HG02642 (cell line): ENCODE results near the gene DYRK1B.

Experiments used
- ATAC-seq: cut with Tn5 transposase; IDR thresholded peaks from one replicate; pipeline ENCODE4 v1.9.1; 2021; ENCODE audit warnings: mild to moderate bottlenecking; ENCODE audit not compliant: unreplicated experiment, poor library complexity

The DYRK1B gene

DNA sequence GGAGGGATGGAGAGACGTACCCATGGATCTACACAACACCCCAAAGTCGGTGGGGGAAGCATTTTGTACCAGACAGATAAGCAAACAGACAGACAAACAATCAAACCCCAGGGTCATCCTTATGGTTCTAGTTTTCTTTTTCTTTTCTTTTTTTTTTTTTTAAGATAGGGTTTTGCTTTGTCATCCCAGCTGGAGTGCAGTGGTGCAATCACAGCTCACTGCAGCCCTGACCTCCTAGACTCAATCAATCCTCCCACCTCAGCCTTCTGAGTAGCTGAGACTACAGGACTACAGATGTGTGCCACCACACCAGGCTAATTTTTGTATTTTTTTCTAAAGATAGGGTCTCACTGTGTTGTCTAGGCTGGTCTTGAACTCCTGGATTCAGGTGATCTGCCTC lies 30.2 kb upstream of the DYRK1B start:
- ATAC-seq = no peak

GRCh38 chr19:39858541-39858940 lies 24.6 kb upstream of the DYRK1B start:
- no peak for ATAC-seq

GRCh38 chr19:39852882-39853281 lies 18.9 kb upstream of the DYRK1B start:
- ATAC-seq = no peak

GRCh38 chr19:39850892-39851291 lies 16.9 kb upstream of the DYRK1B start:
- no peak for ATAC-seq

DNA sequence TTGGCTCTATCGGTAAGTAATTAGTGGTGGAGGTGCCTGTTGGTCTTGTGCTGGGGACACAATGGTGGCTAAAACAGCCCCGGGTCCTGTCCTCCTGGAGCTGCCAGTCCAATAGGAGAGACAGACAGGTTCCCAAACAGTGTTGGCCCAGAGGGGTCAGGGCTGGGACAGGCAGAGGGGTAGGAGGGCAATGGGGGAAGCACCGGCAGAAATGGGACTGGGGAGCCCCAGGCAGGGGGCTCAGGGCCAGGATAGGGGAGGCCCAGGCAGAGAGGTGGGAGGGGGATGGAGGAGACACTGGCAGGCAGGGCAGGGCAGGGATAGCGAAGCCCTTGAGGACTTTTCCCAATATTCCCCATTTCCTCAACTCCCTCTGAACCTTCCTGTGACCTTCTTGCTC lies 14.4 kb upstream of the DYRK1B start:
- ATAC-seq = no peak

DNA sequence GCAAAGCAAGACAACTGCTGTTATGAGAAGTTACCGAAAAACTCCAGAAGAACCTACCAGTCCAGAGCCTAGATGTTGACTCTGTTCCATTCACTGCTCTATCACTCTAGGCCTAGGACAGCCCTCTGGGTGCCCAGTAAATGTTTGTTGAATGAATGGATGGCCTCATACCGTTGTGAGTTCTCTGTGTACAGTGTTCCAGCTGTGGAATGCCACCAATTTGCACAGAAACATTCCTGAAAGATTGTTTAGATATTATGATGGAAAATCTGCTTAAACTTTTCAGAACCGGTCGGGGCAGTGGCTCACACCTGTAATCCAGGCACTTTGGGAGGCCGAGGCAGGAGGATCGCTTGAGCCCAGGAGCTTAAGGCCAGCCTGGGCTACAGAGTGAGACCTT lies 13.6 kb upstream of the DYRK1B start:
- no peak for ATAC-seq

GRCh38 chr19:39846678-39847486 lies 12.9 kb upstream of the DYRK1B start:
- ATAC-seq = peak; percentile 10

DNA sequence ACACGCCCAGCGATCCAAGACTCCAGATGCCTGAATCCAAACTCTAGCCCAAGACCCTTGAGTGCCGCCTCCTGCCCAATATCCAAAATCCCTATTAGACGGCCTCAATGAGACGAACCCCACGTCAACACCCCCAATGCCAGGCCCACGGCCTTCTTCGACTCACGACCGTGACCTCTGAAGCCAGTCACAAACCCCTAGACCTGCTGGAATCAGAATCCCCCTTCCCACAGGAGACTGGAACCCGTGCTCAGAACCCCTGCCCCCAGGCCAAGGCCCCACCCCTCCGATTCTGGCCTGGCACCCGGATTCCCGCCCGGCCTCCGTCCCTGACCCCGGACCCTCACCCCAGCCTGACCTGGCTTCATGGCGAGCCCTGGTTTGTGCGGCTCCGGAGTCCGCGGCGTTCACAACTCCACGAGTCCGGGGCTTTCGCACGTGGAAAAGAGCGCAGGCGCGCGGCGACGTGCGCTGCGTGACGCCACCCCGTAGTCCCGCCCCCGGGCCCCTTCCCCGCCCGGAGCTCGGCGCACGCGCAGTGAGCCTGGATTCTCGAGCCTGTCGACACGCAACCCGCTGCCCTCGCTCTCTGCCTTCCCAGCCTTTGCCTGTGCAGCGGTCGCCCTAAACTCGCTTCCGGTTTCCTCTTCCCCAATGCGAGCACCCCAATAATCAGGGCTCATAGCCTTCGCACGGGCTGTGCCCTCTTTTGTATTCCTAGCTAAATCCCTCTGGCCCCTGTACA lies 12.1 kb upstream of the DYRK1B start, which contains the start of gene FBL:
Gene FBL, minus strand, starts transcription at position 447 of the 745 bp plus-strand sequence. Its CDS starts 79 bp downstream, at position 368.
- ATAC-seq = peak; percentile 89

GRCh38 chr19:39845584-39845932 lies 11.6 kb upstream of the DYRK1B start:
- ATAC-seq = peak; percentile 6

DNA sequence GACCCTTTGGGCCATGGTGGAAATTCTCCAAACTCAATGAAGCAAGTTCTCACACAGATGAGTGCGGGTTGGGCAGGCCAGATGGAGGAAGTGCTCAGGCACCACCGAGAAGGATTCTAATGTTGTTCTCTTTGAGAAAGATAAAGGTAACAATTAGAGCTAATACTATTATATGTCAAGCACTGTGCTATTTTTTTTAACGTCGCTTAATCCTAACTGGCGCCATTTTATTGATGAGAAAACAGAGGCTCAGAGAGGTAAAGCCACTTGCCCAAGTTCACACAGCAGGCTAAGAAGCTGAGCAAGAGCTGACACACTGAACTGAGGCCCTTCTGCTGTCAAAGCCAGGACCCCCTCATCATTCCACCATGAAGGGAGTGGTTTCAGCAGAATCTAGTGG lies 11.2 kb upstream of the DYRK1B start:
- no peak for ATAC-seq

GRCh38 chr19:39843919-39844793 lies 10.2 kb upstream of the DYRK1B start:
- no peak for ATAC-seq

DNA sequence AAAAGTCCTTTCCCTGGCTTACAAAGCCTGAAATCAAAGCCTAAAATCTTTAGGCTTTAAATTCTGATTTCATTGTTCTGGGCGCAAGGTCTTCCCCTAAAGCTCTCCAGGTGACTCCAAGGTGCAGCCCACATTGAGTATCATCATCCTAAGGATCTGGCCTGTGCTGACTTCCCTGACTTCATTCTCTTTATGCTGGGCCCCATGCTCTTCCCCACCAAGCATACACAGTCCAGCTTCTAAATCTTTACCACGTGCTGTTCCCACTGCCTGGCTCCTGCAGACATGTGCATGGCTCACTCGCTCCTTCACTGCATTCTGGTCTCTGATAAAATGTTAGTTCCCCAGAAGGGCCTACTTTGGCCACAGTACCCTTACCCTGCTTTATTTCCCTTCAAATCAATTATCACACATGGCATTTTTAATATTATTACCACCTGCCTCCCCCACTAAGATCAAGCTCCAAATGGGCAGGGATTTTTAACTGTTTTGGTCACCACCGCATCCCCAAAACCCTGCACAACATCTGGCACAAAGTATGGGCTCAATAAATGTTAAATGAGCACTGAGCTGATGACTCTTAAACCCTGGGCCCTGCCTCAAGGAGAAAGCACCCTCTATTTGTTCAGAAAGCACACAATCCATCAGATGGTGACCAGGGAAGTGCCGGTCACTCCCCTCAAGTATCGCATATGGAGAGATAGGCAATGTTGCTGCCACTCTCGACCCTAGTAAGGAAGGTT lies 8.9 kb upstream of the DYRK1B start:
- ATAC-seq = no peak

DNA sequence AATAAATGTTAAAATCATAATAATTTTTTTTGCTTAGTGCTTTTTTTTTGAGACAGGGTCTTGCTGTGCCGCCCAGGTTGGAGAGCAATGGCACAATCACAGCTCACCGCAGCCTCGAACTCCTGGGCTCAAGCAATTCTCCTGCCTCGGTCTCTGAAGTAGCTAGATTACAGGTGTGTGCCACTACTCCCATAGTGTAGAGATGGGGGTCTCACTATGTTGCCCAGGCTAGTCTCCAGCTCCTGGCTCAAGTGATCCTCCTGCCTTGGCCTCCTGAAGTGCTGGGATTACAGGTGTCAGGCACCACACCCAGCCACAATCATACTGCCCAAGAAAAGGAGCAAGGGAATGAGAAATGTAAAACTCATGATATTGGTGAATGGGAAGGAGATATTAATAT lies 7.1 kb upstream of the DYRK1B start:
- no peak for ATAC-seq

- ATAC-seq = no peak
Measured at GRCh38 chr19:39840492-39840891, 6.5 kb upstream of the DYRK1B start.

DNA sequence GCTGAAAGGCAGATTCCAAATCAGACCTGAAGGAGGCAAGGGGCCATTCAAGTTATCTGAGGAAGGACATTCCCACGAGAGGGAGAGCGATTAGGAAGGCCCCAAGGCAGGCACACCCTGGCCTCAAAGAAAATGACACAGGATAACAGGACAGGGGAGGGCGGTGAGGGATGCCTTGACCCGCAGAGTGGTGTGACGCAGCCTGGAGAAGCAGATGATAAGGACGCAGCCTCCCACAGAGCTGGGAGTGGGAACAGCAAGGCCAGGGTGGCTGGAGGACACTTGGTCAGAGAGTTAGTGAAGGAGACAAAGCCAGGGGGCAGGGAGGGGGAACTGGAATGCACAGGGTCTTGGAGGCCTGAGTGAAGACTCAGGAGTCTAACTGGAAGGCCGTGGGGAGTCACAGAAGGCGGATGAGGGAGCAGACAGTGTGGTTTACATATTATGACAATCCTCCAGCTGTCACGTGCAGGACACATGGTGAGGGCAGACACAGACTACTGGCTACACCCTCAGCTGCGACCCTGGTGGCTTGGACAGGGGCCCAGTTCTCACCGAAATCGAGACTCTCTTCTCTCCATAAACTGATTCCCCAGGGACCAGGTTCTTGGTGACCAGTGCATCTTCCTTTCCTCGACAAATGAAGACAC lies 5.8 kb upstream of the DYRK1B start:
- ATAC-seq = no peak

GRCh38 chr19:39838569-39838968 lies 4.6 kb upstream of the DYRK1B start:
- no peak for ATAC-seq

GRCh38 chr19:39837978-39838377 lies 4.0 kb upstream of the DYRK1B start:
- no peak for ATAC-seq

DNA sequence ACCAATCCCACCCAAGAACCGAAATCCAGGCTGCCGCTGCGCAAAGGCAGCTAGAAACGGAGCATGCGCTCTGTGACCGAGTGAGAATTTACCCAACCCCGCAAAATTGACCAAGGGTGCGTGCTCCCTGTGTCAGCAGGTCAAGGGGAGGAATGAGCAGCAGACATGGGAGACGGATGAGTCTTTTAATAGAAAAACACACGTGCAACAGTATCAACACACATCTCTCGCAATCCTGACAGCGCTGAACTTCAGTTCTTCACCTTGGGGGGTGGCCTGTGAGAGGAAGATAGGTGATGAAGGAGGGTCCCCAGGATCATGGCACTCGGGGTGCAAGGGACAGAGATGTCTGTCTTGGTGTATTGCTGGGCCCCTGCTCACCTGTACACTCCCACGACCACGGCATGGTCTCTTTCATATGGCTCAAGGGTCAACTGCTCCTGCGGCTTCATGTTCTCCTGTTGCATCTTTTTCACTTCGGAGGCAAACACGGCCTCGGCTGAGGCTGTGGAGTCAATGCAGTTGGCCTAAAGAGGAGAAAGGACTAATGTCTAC lies 402 bp upstream of the DYRK1B start:
- ATAC-seq = no peak

DNA sequence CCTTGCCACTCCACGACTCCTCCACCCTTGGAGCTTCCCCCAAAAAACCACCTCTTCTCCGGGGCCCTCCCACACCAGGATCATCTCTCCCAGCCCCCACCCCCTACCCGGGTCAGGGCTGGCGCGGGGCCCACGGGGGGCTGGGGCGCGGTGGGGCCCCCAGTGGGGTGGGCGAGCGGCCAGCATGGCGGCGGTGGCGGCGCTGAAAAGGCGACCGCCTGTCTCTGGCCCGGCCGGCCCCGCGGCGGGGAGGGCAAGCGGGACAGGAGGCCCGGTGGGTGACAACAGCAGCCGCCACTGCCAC lies 850 bp downstream of the DYRK1B start:
- ATAC-seq = no peak
